ENCODE data around the gene TTYH2.

Gene TTYH2

GRCh38 chr17:74226252-74226651 lies 12.9 kb downstream of the TTYH2 start:
- no peak overlapping the region for H3K4me3 ChIP-seq (replicated peaks; ENCODE audit: low read depth, low read length)
- TF ChIP-seq, protein P1, sequence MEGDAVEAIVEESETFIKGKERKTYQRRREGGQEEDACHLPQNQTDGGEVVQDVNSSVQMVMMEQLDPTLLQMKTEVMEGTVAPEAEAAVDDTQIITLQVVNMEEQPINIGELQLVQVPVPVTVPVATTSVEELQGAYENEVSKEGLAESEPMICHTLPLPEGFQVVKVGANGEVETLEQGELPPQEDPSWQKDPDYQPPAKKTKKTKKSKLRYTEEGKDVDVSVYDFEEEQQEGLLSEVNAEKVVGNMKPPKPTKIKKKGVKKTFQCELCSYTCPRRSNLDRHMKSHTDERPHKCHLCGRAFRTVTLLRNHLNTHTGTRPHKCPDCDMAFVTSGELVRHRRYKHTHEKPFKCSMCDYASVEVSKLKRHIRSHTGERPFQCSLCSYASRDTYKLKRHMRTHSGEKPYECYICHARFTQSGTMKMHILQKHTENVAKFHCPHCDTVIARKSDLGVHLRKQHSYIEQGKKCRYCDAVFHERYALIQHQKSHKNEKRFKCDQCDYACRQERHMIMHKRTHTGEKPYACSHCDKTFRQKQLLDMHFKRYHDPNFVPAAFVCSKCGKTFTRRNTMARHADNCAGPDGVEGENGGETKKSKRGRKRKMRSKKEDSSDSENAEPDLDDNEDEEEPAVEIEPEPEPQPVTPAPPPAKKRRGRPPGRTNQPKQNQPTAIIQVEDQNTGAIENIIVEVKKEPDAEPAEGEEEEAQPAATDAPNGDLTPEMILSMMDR (IDR thresholded peaks at IDR 0.05; ENCODE audit: low read length, missing control alignments), result no peak
- no peak for DNase-seq (ENCODE audit: low read depth)

GRCh38 chr17:74227271-74228080 lies 14.1 kb downstream of the TTYH2 start:
- no peak overlapping the region for H3K4me3 ChIP-seq (replicated peaks; ENCODE audit: low read depth, low read length)
- DNase-seq (ENCODE audit: low read depth), result no peak
- TF ChIP-seq, protein P1 (IDR thresholded peaks at IDR 0.05; ENCODE audit: low read length, missing control alignments), result no peak

DNA sequence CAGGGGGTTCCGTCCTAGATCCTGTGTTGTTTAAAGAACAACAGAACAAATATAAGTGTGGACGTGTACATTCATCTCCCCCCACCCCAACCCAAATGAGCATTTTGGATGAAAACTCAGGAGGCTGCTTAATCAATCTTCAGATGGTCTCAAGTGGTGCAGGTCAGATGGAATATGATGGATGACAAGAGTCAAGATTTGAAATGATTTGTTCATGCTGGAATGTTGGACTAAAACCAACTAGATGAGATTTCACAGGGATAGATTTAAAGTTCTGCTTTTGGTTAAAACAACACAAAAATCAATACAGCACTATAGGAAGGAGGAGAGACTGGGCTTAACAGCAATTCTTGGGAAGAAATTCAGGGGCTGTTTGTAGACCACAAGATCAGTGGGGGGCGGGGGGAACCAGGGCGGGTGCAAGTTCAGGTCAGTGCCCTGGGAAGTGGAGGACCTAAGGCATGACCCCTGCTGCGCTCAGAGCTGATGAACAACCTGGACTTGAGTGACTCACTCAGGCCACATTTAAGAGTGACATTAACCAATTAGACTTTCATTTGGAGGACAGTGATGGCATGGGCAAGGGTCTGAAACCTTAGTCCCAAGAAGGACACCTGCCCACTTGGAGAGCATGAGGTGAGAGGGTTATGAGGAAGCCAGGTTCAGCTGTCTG lies 15.1 kb downstream of the TTYH2 start:
- TF ChIP-seq, protein P1 (IDR thresholded peaks at IDR 0.05; ENCODE audit: low read length, missing control alignments), result no peak
- DNase-seq (ENCODE audit: low read depth), result no peak
- no peak overlapping the region for H3K4me3 ChIP-seq (replicated peaks; ENCODE audit: low read depth, low read length)

DNA sequence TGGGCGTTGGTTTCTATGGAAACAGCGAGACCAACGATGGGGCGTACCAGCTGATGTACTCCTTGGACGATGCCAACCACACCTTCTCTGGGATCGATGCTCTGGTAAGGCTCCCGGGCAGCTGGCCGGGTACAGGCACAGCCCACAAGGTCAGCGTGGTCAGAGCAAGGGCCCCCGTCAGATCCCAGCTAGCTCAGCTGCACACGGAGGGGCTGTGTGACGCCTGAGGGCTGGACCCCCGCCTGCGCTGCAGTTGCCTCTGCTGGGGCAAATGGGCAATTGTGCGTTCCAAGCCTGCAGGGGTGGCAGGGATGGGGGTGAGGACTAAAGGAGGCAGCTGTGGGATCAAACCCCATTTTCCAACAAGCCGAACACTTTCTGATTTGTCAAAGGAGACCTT lies 17.5 kb downstream of the TTYH2 start:
- no peak overlapping the region for H3K4me3 ChIP-seq (replicated peaks; ENCODE audit: low read depth, low read length)
- TF ChIP-seq, protein P1 (IDR thresholded peaks at IDR 0.05; ENCODE audit: low read length, missing control alignments), result no peak

DNA sequence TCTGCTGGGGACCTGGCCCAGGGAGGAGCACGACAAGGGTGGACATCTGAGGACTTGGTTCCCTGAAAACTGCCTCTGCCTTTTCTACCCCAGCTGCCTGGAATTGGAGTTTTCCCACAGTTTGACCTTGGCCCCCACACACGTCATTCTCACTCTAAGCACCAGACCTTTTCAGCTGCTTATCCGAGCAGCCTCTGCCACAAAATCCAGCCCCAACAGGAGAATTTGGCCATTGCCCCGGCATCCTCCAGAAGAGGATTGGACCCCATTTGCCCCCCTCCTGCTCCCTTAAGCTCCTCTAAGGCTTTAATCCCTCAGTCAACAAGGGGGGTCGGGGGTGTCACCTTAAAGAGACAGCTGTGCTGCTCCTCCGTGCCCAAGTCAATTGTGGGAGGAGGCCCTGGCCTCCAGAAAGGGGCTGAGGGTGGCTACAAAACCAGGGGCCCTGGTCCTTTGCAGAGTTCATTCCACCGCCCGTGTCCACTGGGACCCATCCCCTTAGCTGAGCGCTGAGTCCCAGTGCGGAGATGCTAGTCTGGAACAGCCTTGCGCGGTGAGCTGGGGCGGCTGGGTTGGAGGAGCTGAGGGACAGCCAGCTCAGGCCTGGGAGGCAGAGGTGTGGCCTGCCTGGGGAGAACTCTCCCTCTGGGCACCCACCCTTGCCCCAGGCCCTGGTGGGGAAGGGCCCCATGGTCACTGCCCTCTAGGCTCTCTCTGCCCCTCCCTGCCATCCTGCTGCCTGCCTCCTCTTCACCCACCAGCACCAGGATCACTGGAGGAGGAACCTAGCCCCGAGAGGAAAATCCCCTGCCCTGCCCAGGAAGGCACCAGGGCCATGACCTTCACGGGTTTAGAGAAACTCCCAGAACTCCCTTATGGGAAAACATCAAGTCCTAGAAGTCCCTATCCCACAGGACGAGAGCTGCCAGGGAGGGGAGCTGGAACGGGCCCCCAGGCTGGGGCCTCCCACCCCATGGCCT lies 18.8 kb downstream of the TTYH2 start:
- TF ChIP-seq, protein P1 (IDR thresholded peaks at IDR 0.05; ENCODE audit: low read length, missing control alignments), result no peak
- DNase-seq (ENCODE audit: low read depth), result no peak
- H3K4me3 ChIP-seq (replicated peaks; ENCODE audit: low read depth, low read length), result no peak overlapping the region

More for the DNA sequence above, 17.5 kb downstream of the TTYH2 start:
- DNase-seq (ENCODE audit: low read depth), result no peak

GRCh38 chr17:74233937-74234336 lies 20.6 kb downstream of the TTYH2 start:
- DNase-seq (ENCODE audit: low read depth), result no peak
- H3K4me3 ChIP-seq (replicated peaks; ENCODE audit: low read depth, low read length), result no peak overlapping the region
- TF ChIP-seq, protein P1 (IDR thresholded peaks at IDR 0.05; ENCODE audit: low read length, missing control alignments), result no peak

Data from fibroblast of pulmonary artery (primary cell).